Right lobe of liver (tissue), 6 donors: Measurements from ENCODE around the gene ARMH1. TPM values are rescaled to one million over a fixed set of nuclear protein-coding genes. Genes with fewer than 3 reads are reported as not detected.
A peak's percentile ranks its signal among the peaks of the same experiment; 100 is the strongest.

ENCODE experiments used
- ATAC-seq, 4 donors: fragments of 200-7000 bp; cut with Tn5 transposase; one replicate each; pipeline ENCODE4 v1.9.1; 2020; ENCODE audit warnings: mild to moderate bottlenecking in 4 of 4, moderate library complexity in 4 of 4
- DNase-seq, 3 donors: peaks; one replicate each; pipeline ENCODE4 v3.0.0-alpha.2; 2020
- H3K27ac ChIP-seq, 3 donors: fragments of 200-600 bp; one replicate each; pipeline ENCODE4 v1.8.0; 2022
- H3K27me3 ChIP-seq, 2 donors: fragments of 200-600 bp; one replicate each; pipeline ENCODE4 v1.8.0; 2022
- H3K36me3 ChIP-seq, 4 donors: fragments of 200-600 bp; sonication (generic) in 1 of 4; one replicate each; pipeline versions ENCODE4 v1.5.1 to v1.8.0; 2017 to 2022; ENCODE audit warnings: control low read depth in 1 of 4
- H3K4me1 ChIP-seq, 4 donors: fragments of 200-600 bp; sonication (generic) in 1 of 4; one replicate each; pipeline versions ENCODE4 v1.5.1 to v1.8.0; 2017 to 2022; ENCODE audit warnings: control low read depth in 1 of 4
- H3K4me3 ChIP-seq, 3 donors: fragments of 200-600 bp; one replicate each; pipeline ENCODE4 v1.8.0; 2022
- H3K9me3 ChIP-seq, 4 donors: fragments of 200-600 bp; sonication (generic) in 1 of 4; one replicate each; pipeline versions ENCODE4 v1.5.1 to v1.8.0; 2017 to 2022; ENCODE audit warnings: control low read depth in 1 of 4
- POLR2A ChIP-seq: fragments of 450-650 bp; IDR thresholded peaks from one replicate; pipeline ENCODE4 v1.6.1; 2017; ENCODE audit warnings: antibody characterized with exemption, mild to moderate bottlenecking
- WGBS: methylation state at CpG from one replicate; pipeline ENCODE4 v1.1.6; 2018; ENCODE audit warnings: low coverage, low lambda C conversion rate; ENCODE audit not compliant: insufficient coverage; ENCODE audit errors: missing lambda C conversion rate; 5-methylcytosine and 5-hydroxymethylcytosine counted together
- intact Hi-C, 2 donors: fragments of 100-400 bp; cut with DNase I; formaldehyde crosslinking; loops; one replicate each; pipeline versions ENCODE4 v1.11.2 to v1.14.1; 2022
- total RNA-seq, 6 experiments: library from RNA; depleted of rRNA in 2 of 6; stranded (reverse); fragments of >200 nt in 2 of 6; fragmentation: NEBNext Ultra II Directional in 3 of 6; extraction: Animal tissue kit (Norgen Biotek cat#: 25700) in 3 of 6; gene quantifications; one replicate each; pipeline versions ENCODE4 v1.1.0 to v1.2.4, GENCODE V29; 2016 to 2023
- TF ChIP-seq, protein P1 (sequence below), 4 donors: fragments of 200-600 bp in 3 of 4; fragments of 450-650 bp in 1 of 4; IDR thresholded peaks; one replicate each; pipeline versions ENCODE4 v1.5.1 to v1.8.0; 2016 to 2022; ENCODE audit warnings: antibody characterized with exemption in 4 of 4, mild to moderate bottlenecking in 2 of 4
- donor health status: DM: no; HTN: yes; CAD: no.
- donor health status: DM: no; HTN: no; CAD: no.
- donor health status: DM: no; HTN: no; CAD: no.
- donor health status: DM: no; HTN: yes; CAD: no.
- donor health status: DM: no; HTN: yes; CAD: no.

ARMH1 gene
- total RNA-seq, 6 experiments from 2014 or later, result 2.7 to 18.4 (median 5.2) TPM

GRCh38 chr1:44640200-44640853, 34.2 kb upstream of the ARMH1 start:
- intact Hi-C loops, result no loop called here
- 80% methylated on average over 6 of the region's 24 CpGs for WGBS

DNA sequence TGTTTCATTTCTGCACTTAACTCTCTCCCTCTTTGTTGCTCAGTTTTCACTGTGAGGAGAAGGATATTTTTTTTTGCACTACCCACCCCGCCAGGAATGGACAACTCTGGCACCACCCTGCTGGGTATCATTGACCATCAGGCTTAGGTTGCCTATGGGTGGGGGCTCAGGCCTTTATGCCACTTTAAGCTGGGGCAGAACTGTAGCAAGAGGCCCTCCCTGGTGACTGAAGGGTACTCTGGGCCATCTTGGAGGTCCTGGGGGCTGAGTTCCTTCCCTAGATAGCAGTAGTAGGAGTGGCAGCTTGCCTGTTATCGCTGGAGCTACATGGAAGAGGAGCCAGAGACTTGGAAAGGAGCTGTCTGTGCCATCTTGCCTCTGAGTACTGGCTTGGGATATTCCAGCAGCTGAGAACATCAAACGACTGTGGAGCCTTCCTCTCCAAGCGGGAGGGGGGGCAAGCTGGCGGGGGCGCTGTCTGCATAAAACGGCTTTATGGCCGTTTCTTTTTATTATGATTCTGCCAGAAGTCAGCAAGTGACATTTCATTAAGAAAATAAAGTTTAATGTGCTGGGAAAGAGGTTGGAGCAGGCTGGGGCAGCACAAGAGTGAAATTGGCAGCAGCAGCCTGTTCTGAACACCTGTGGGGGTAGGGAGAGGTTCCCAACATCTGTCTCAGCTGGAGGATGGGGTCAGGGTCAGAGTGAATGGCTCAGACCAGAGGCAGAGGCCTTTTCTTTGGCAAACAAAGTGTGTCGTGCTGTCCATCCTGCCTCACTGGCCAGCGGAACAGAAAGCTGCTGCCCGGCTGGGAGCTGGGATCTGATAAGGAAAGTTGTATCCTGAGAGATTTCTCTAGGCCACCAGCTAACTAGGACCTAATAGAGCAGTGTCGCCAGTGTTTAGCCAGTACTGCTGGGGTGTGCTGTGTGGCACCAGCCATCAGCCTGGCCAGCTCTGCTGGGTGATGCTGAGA, 33.1 kb upstream of the ARMH1 start:
- no peak for TF ChIP-seq POLR2A
- TF ChIP-seq, protein P1, sequence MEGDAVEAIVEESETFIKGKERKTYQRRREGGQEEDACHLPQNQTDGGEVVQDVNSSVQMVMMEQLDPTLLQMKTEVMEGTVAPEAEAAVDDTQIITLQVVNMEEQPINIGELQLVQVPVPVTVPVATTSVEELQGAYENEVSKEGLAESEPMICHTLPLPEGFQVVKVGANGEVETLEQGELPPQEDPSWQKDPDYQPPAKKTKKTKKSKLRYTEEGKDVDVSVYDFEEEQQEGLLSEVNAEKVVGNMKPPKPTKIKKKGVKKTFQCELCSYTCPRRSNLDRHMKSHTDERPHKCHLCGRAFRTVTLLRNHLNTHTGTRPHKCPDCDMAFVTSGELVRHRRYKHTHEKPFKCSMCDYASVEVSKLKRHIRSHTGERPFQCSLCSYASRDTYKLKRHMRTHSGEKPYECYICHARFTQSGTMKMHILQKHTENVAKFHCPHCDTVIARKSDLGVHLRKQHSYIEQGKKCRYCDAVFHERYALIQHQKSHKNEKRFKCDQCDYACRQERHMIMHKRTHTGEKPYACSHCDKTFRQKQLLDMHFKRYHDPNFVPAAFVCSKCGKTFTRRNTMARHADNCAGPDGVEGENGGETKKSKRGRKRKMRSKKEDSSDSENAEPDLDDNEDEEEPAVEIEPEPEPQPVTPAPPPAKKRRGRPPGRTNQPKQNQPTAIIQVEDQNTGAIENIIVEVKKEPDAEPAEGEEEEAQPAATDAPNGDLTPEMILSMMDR (IDR thresholded peaks at IDR 0.05), result no peak
- ATAC-seq (peak in 2 of 4 donors; percentile 5 to 15), DNase-seq (no peak)
- H3K36me3 ChIP-seq, result peaks cover 0 to 71% (median 5%) of the 10 kb centered on the region in 4 donors
- no peak overlapping the region for H3K27ac ChIP-seq
- intact Hi-C loops, result no loop called here
- peaks cover 0 to 31% (median 14%) of the 10 kb centered on the region in 4 donors for H3K4me1 ChIP-seq
- no peaks in the 10 kb centered on the region for H3K27me3 ChIP-seq
- no peak overlapping the region for H3K4me3 ChIP-seq
- no peaks in the 10 kb centered on the region for H3K9me3 ChIP-seq
- 70% methylated on average over 12 of the region's 12 CpGs for WGBS

More at GRCh38 chr1:44640200-44640853, 34.2 kb upstream of the ARMH1 start:
- TF ChIP-seq POLR2A, result no peak
- TF ChIP-seq, protein P1 (IDR thresholded peaks at IDR 0.05), result no peak
- Histone ChIP-seq H3K4me3 (no peak overlapping the region), H3K27ac (no peak overlapping the region), H3K4me1 (peaks cover 0 to 22% (median 11%) of the 10 kb centered on the region in 4 donors), H3K36me3 (peaks cover 0 to 79% (median 10%) of the 10 kb centered on the region in 4 donors), H3K27me3 (no peaks in the 10 kb centered on the region), H3K9me3 (no peaks in the 10 kb centered on the region)
- DNase-seq, result no peak
- no peak for ATAC-seq

- 100% methylated on average over 2 of the region's 2 CpGs for WGBS
Observed at GRCh38 chr1:44642255-44642654, 32.3 kb upstream of the ARMH1 start.

DNA sequence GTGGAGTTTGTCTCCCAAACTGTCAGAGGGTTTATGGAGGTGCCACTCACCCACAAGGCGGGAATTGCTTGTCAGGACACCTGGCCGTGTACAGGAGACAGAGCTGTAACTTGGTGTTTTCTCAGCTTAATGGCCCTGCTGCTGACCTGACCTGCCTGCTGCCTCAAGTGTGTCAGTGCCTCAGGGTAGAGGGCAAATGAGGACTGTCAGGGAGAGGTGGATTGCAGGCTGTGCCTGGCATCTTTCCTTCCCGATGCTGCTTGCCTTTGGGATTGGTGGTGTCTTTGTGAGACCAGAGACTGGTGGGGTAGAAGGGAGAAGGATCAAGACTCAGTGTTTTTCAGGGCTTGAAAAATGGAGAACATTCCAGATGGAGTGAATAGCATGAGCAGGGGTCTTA, 31.6 kb upstream of the ARMH1 start:
- TF ChIP-seq, protein P1 (IDR thresholded peaks at IDR 0.05), result no peak
- TF ChIP-seq POLR2A, result no peak
- Histone ChIP-seq H3K27me3 (no peaks in the 10 kb centered on the region), H3K27ac (no peak overlapping the region), H3K9me3 (no peaks in the 10 kb centered on the region), H3K36me3 (peaks cover 0 to 63% (median 3%) of the 10 kb centered on the region in 4 donors), H3K4me1 (peaks cover 0 to 31% (median 14%) of the 10 kb centered on the region in 4 donors), H3K4me3 (no peak overlapping the region)
- WGBS, result 73% methylated on average over 2 of the region's 3 CpGs
- ATAC-seq, result no peak
- DNase-seq, result no peak
- intact Hi-C loops, result no loop called here

More at GRCh38 chr1:44642255-44642654, 32.3 kb upstream of the ARMH1 start:
- H3K4me3 ChIP-seq, result no peak overlapping the region
- no peaks in the 10 kb centered on the region for H3K9me3 ChIP-seq
- peaks cover 0 to 63% (median 3%) of the 10 kb centered on the region in 4 donors for H3K36me3 ChIP-seq
- intact Hi-C loops, result no loop called here
- no peak for DNase-seq
- no peak overlapping the region for H3K27ac ChIP-seq
- no peak for ATAC-seq
- TF ChIP-seq, protein P1 (IDR thresholded peaks at IDR 0.05), result no peak
- TF ChIP-seq POLR2A, result no peak
- peaks cover 0 to 31% (median 14%) of the 10 kb centered on the region in 4 donors for H3K4me1 ChIP-seq
- no peaks in the 10 kb centered on the region for H3K27me3 ChIP-seq
